Vagina (tissue), 2 donors: ENCODE results near the gene INHBB.

Source experiments
- POLR2A ChIP-seq, 2 donors: fragments of 450-650 bp; IDR thresholded peaks; one replicate each; pipeline ENCODE4 v1.6.1; 2017; ENCODE audit warnings: antibody characterized with exemption in 2 of 2, mild to moderate bottlenecking in 2 of 2, moderate library complexity in 2 of 2
- POLR2AphosphoS5 ChIP-seq, 2 donors: sonication (generic); formaldehyde crosslinking; IDR thresholded peaks; one replicate each; pipeline ENCODE4 v1.9.0; 2017; ENCODE audit warnings: antibody characterized with exemption in 2 of 2, mild to moderate bottlenecking in 2 of 2, low read depth in 1 of 2; ENCODE audit not compliant: insufficient read depth in 1 of 2
- TF ChIP-seq, protein P1 (sequence below), 3 experiments: fragments of 450-650 bp in 2 of 3; fragments of 200-600 bp in 1 of 3; sonication (generic) in 1 of 3; IDR thresholded peaks; one replicate each; pipeline ENCODE4 v1.5.1; 2017 to 2019; ENCODE audit warnings: antibody characterized with exemption in 3 of 3, mild to moderate bottlenecking in 2 of 3, moderate library complexity in 2 of 3

DNA sequence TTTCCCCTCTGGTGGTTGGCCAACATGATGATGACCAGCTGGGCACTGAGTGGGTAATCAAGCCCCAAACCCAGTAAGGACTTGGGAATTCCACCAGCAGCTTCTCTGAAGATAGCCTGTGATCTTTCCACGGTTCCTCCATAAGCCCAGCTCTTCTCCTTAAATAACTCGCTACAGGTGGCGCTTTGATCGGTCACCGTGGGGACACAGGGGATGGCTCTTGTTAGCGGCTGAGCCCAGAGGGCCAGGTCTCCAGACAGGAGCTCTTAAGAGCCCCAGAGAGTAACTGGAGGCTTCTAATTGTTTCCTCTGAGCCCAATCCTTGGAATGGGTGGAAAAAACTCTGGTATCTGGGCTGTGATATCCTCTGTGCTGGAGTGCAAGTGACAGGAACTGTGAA lies 13.6 kb upstream of the INHBB start:
- TF ChIP-seq, protein P1, sequence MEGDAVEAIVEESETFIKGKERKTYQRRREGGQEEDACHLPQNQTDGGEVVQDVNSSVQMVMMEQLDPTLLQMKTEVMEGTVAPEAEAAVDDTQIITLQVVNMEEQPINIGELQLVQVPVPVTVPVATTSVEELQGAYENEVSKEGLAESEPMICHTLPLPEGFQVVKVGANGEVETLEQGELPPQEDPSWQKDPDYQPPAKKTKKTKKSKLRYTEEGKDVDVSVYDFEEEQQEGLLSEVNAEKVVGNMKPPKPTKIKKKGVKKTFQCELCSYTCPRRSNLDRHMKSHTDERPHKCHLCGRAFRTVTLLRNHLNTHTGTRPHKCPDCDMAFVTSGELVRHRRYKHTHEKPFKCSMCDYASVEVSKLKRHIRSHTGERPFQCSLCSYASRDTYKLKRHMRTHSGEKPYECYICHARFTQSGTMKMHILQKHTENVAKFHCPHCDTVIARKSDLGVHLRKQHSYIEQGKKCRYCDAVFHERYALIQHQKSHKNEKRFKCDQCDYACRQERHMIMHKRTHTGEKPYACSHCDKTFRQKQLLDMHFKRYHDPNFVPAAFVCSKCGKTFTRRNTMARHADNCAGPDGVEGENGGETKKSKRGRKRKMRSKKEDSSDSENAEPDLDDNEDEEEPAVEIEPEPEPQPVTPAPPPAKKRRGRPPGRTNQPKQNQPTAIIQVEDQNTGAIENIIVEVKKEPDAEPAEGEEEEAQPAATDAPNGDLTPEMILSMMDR (IDR thresholded peaks at IDR 0.05), result no peak
- TF ChIP-seq POLR2A (IDR thresholded peaks at IDR 0.05), result no peak
- TF ChIP-seq POLR2AphosphoS5 (IDR thresholded peaks at IDR 0.05; ENCODE audit: insufficient read depth in 1 of 2, low read depth in 1 of 2), result no peak
